ENCODE data around the gene MAP1LC3B2.

DNA sequence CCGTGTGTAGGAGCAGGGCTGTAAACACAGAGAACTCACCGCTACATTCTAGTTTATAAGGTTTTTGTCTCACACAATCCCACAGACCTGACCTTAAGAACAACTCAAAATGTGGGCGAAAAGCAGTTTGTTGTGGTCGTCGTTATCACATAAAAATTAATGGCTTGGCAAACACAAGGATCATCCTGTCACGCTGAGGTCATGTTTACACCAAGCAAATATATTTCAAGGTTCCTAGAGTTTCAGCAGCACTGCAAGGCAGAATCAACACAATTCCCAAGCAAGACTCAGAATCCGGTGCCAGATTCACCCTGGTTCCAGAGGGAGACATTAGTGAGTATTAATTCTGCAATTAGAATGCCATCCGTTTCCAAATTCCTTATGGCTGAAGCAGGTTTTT, 30.1 kb upstream of the MAP1LC3B2 start:
- TF ChIP-seq, protein P1, sequence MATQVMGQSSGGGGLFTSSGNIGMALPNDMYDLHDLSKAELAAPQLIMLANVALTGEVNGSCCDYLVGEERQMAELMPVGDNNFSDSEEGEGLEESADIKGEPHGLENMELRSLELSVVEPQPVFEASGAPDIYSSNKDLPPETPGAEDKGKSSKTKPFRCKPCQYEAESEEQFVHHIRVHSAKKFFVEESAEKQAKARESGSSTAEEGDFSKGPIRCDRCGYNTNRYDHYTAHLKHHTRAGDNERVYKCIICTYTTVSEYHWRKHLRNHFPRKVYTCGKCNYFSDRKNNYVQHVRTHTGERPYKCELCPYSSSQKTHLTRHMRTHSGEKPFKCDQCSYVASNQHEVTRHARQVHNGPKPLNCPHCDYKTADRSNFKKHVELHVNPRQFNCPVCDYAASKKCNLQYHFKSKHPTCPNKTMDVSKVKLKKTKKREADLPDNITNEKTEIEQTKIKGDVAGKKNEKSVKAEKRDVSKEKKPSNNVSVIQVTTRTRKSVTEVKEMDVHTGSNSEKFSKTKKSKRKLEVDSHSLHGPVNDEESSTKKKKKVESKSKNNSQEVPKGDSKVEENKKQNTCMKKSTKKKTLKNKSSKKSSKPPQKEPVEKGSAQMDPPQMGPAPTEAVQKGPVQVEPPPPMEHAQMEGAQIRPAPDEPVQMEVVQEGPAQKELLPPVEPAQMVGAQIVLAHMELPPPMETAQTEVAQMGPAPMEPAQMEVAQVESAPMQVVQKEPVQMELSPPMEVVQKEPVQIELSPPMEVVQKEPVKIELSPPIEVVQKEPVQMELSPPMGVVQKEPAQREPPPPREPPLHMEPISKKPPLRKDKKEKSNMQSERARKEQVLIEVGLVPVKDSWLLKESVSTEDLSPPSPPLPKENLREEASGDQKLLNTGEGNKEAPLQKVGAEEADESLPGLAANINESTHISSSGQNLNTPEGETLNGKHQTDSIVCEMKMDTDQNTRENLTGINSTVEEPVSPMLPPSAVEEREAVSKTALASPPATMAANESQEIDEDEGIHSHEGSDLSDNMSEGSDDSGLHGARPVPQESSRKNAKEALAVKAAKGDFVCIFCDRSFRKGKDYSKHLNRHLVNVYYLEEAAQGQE (IDR thresholded peaks at IDR 0.05; ENCODE audit: insufficient read depth in 1 of 2, low read depth in 2 of 2, low read length in 1 of 2) = peak in 1 of 2 experiments; percentile 33; a peak in 1 of 4 replicates
- TF ChIP-seq, protein P2, sequence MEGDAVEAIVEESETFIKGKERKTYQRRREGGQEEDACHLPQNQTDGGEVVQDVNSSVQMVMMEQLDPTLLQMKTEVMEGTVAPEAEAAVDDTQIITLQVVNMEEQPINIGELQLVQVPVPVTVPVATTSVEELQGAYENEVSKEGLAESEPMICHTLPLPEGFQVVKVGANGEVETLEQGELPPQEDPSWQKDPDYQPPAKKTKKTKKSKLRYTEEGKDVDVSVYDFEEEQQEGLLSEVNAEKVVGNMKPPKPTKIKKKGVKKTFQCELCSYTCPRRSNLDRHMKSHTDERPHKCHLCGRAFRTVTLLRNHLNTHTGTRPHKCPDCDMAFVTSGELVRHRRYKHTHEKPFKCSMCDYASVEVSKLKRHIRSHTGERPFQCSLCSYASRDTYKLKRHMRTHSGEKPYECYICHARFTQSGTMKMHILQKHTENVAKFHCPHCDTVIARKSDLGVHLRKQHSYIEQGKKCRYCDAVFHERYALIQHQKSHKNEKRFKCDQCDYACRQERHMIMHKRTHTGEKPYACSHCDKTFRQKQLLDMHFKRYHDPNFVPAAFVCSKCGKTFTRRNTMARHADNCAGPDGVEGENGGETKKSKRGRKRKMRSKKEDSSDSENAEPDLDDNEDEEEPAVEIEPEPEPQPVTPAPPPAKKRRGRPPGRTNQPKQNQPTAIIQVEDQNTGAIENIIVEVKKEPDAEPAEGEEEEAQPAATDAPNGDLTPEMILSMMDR (IDR thresholded peaks at IDR 0.05) = no peak
- TF ChIP-seq POLR2AphosphoS5 (IDR thresholded peaks at IDR 0.05; ENCODE audit: low read depth, low read length) = peak; percentile 96
